ENCODE results near the gene CDC73.
"Not testable (repeated sequence)": the region's sequence is repeated elsewhere in the genome, so short reads cannot be mapped to it uniquely, and the experiment has no call there.

- not testable (repeated sequence) for TF ChIP-seq CTCF (conservative IDR thresholded peaks at IDR 0.05 in 1 of 2, IDR thresholded peaks at IDR 0.05 in 1 of 2; ENCODE audit: low read depth in 1 of 2, low read length in 2 of 2); EZH2 (IDR thresholded peaks at IDR 0.05; ENCODE audit: low read length, missing control alignments)
Observed at GRCh38 chr1:193266794-193267193, 145.0 kb downstream of the CDC73 start.
